ENCODE measurements around the gene TBRG4.

- TF ChIP-seq CTCF (IDR thresholded peaks at IDR 0.05; ENCODE audit: low read depth, low read length, poor library complexity, severe bottlenecking) = no peak
- TF ChIP-seq EZH2phosphoT487 (IDR thresholded peaks at IDR 0.05; ENCODE audit: borderline replicate concordance, low read length) = no peak
Measured at GRCh38 chr7:45148653-45148973, 37.1 kb upstream of the TBRG4 start.
